Muscle layer of duodenum (tissue), 2 donors: Measurements from ENCODE around the gene RMDN2.

ENCODE experiments used
- H3K27ac ChIP-seq: one replicate; pipeline ENCODE4 v1.7.0; 2013; ENCODE audit warnings: mild to moderate bottlenecking, low read length
- H3K27me3 ChIP-seq: one replicate; pipeline ENCODE4 v1.7.0; 2013; ENCODE audit warnings: low read depth, mild to moderate bottlenecking, control low read depth, low read length
- H3K36me3 ChIP-seq, 2 donors: one replicate each; pipeline ENCODE4 v1.7.0; 2013; ENCODE audit warnings: low read length in 2 of 2, control low read depth in 1 of 2, mild to moderate bottlenecking in 1 of 2; ENCODE audit not compliant: insufficient read depth in 2 of 2, control insufficient read depth in 1 of 2
- H3K4me1 ChIP-seq, 2 donors: one replicate each; pipeline ENCODE4 v1.7.0; 2013; ENCODE audit warnings: low read length in 2 of 2, mild to moderate bottlenecking in 2 of 2, control low read depth in 1 of 2, moderate library complexity in 1 of 2; ENCODE audit not compliant: insufficient read depth in 2 of 2, control insufficient read depth in 1 of 2
- H3K4me3 ChIP-seq, 2 donors: one replicate each; pipeline ENCODE4 v1.7.0; 2013; ENCODE audit warnings: low read length in 2 of 2, low read depth in 1 of 2, mild to moderate bottlenecking in 1 of 2
- H3K9me3 ChIP-seq, 2 donors: one replicate each; pipeline ENCODE4 v1.7.0; 2013; ENCODE audit warnings: low read length in 2 of 2, control low read depth in 1 of 2, mild to moderate bottlenecking in 1 of 2; ENCODE audit not compliant: control insufficient read depth in 1 of 2
- donor health status: healthy.

Gene RMDN2

DNA sequence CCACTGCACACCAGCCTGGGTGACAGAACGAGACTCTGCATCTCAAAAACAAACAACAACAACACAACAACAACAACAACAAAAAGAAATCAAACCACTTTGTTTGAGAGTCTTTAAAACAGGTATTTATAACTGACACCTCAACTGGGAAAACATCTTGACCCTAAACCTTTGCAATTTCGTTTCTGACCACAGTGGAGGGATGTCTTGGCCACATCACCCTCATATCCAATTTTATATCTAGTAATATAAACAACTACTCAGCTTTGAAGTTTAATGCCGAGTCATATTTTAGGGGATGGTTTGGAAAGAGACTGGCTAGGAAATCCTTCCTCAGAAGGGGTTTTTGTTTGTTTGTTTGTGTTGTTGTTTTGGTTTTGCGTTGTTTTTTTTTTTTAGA, 37.8 kb upstream of the RMDN2 start:
- no peaks in the 10 kb centered on the region for H3K9me3 ChIP-seq
- no peaks in the 10 kb centered on the region for H3K27me3 ChIP-seq
- H3K4me1 ChIP-seq = no peaks in the 10 kb centered on the region
- no peak overlapping the region for H3K27ac ChIP-seq
- H3K36me3 ChIP-seq = no peaks in the 10 kb centered on the region
- H3K4me3 ChIP-seq = no peak overlapping the region

DNA sequence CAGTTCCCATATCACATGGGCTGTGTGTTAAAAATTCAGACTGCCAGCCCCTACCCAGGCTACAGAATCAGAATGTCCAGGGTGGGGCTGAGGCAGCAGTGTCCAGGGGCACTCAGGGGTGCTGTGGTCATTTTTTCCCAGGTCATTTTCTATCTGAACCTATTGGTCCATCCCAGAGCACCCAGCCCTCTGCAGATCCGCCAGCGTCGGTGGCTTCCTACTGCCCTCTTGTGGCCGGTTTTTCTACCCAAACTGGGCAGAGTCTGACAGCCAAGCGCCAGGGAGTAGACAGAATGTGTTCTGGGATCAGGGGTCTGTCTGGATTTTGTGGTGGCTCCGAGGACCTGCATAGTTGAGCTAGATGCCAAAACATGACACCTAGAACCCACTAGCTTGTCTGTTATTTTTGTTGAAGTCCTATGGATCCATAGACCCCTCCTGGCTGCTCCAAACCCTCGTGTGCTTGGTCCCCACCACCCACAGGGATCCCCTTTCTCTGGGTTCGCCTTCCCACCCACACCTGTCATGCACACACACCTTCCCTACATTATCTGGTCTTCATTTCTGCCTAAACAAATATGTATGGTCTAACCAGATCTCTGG, 34.1 kb upstream of the RMDN2 start:
- H3K36me3 ChIP-seq = no peaks in the 10 kb centered on the region
- H3K27me3 ChIP-seq = no peaks in the 10 kb centered on the region
- no peak overlapping the region for H3K4me3 ChIP-seq
- no peak overlapping the region for H3K27ac ChIP-seq
- H3K9me3 ChIP-seq = no peaks in the 10 kb centered on the region
- H3K4me1 ChIP-seq = no peaks in the 10 kb centered on the region

GRCh38 chr2:37891846-37892435, 33.1 kb upstream of the RMDN2 start:
- Histone ChIP-seq H3K4me1 (no peaks in the 10 kb centered on the region), H3K27ac (no peak overlapping the region), H3K9me3 (no peaks in the 10 kb centered on the region), H3K27me3 (no peaks in the 10 kb centered on the region), H3K36me3 (no peaks in the 10 kb centered on the region), H3K4me3 (no peak overlapping the region)

DNA sequence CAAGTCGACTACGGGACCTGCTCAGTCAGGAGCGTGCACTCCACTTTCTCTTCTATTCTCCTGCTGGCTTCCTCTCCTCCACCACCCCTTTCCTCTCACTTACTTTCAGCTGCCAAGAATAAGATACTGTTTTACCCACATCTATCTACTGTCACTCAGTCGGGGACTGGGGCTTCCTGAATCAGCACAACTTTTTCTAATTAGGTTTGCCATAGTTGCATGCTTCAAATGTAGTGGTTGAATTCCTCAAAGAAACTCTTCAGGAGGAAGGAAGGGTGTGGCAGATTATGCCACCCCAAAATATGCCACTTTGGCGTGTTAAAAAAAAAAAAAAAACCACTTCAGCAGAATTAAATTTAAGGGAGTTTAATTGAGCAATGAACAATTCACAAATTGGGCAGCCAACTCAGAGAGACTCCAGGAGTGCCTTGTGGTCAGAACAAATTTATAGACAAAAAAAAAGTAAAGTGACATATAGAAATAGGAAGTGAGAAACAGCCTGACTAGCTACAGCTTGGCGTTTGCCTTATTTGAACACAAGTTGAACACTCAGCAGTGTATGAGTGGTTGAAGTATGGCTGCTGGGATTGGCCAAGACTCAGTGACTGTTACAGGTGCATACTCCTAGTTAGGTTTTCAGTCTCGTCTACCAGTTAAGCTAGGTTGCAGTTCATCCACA, 32.5 kb upstream of the RMDN2 start:
- H3K4me3 ChIP-seq = no peak overlapping the region
- no peaks in the 10 kb centered on the region for H3K4me1 ChIP-seq
- no peaks in the 10 kb centered on the region for H3K27me3 ChIP-seq
- H3K27ac ChIP-seq = no peak overlapping the region
- no peaks in the 10 kb centered on the region for H3K9me3 ChIP-seq
- no peaks in the 10 kb centered on the region for H3K36me3 ChIP-seq

GRCh38 chr2:37893327-37893726, 31.8 kb upstream of the RMDN2 start:
- Histone ChIP-seq H3K27ac (no peak overlapping the region), H3K36me3 (no peaks in the 10 kb centered on the region), H3K4me1 (no peaks in the 10 kb centered on the region)

DNA sequence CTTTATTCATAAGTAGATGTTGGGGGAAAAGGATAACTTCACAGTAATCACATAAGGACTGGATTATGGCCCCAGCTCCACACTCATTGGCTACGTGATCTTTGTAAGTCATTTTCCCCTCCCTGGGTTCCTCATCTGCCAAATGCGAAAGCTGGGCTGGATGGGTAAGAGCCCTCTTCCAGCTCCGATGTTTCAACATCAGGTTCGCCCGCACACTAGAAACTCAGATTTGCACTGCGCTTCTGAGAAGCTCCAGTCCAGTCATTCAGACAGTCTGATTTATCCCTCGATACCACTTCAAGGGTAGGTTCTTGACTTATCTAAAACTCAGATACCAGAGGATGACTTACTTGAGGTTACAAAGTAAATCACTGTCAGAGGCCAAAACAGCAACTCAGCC, 31.0 kb upstream of the RMDN2 start:
- no peaks in the 10 kb centered on the region for H3K27me3 ChIP-seq
- H3K4me3 ChIP-seq = no peak overlapping the region
- no peaks in the 10 kb centered on the region for H3K4me1 ChIP-seq
- no peaks in the 10 kb centered on the region for H3K36me3 ChIP-seq
- H3K27ac ChIP-seq = no peak overlapping the region
- H3K9me3 ChIP-seq = no peaks in the 10 kb centered on the region

More at GRCh38 chr2:37893327-37893726, 31.8 kb upstream of the RMDN2 start:
- Histone ChIP-seq H3K9me3 (no peaks in the 10 kb centered on the region), H3K27me3 (no peaks in the 10 kb centered on the region), H3K4me3 (no peak overlapping the region)

DNA sequence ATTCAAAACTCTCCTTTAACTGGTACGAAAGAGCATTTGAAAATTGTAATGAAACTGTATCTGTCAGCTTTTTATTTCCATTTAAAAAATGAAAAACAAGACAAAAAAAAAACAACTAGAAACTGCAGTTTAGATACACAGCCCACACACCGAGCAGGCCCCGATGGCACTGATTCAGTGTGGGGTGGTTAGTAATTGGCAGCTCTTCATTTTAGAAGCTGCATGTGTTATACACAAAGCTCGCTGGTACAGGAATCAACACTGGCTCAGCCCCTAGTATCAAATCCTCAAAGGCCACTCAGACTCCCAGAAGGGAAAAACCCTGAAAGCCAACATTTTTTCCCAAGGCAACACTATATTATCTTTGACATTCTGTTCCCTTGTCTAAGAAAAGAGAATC, 30.5 kb upstream of the RMDN2 start:
- Histone ChIP-seq H3K9me3 (no peaks in the 10 kb centered on the region), H3K27ac (no peak overlapping the region), H3K4me1 (no peaks in the 10 kb centered on the region), H3K27me3 (no peaks in the 10 kb centered on the region), H3K36me3 (no peaks in the 10 kb centered on the region), H3K4me3 (no peak overlapping the region)

GRCh38 chr2:37895140-37895539, 29.9 kb upstream of the RMDN2 start:
- Histone ChIP-seq H3K4me1 (no peaks in the 10 kb centered on the region), H3K36me3 (no peaks in the 10 kb centered on the region), H3K27ac (no peak overlapping the region)

DNA sequence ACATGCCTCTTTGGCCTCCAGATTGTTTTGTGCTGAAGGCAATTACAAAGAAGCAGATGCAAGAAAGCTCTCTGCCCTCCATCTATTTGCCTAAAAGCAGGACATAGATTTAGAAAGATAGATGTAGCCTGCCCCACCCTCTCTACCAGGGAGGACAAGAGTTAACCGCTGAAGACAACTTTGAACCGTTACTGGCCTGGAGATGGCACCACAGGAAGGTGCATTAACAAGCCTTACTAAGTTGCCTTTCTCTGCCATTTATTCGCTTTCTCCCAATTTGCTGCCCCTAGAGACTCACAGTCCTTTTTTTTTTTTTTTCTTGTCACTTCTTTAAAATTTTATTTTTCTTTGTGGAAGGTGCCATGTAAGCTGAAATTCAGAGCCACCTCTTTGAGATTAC, 28.8 kb upstream of the RMDN2 start:
- no peaks in the 10 kb centered on the region for H3K4me1 ChIP-seq
- no peaks in the 10 kb centered on the region for H3K36me3 ChIP-seq
- no peaks in the 10 kb centered on the region for H3K27me3 ChIP-seq
- no peaks in the 10 kb centered on the region for H3K9me3 ChIP-seq
- H3K4me3 ChIP-seq = no peak overlapping the region
- no peak overlapping the region for H3K27ac ChIP-seq

More at GRCh38 chr2:37895140-37895539, 29.9 kb upstream of the RMDN2 start:
- H3K27me3 ChIP-seq = no peaks in the 10 kb centered on the region
- no peak overlapping the region for H3K4me3 ChIP-seq
- no peaks in the 10 kb centered on the region for H3K9me3 ChIP-seq

- H3K27me3 ChIP-seq = no peaks in the 10 kb centered on the region
- H3K36me3 ChIP-seq = no peaks in the 10 kb centered on the region
- no peak overlapping the region for H3K27ac ChIP-seq
- H3K9me3 ChIP-seq = no peaks in the 10 kb centered on the region
- no peak overlapping the region for H3K4me3 ChIP-seq
- no peaks in the 10 kb centered on the region for H3K4me1 ChIP-seq
These were observed 27.6 kb upstream of the RMDN2 start for GRCh38 chr2:37897511-37897910.

DNA sequence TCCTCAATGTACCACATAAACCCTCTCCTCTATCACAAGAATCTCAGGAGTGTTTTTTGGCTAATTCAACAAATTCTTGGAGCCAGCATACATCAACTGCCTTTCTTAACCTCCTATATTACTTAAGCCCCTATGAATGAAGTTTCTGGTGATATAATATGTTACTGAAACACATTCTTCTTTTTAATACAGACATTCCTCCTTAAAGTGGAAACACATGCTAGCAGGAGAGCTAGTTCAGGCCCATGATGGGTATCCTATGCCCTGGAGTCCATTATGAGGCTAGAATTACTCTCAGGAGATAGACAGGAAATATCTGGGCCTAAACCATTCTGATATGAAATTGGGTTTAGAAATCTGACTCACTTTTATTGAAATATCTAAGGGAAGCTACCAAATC, 26.6 kb upstream of the RMDN2 start:
- Histone ChIP-seq H3K9me3 (no peaks in the 10 kb centered on the region), H3K36me3 (no peaks in the 10 kb centered on the region), H3K27me3 (no peaks in the 10 kb centered on the region), H3K27ac (no peak overlapping the region), H3K4me3 (no peak overlapping the region), H3K4me1 (no peaks in the 10 kb centered on the region)
